Fibroblast of lung (primary cell): Measurements from ENCODE around the gene HMX3. TPM values are rescaled to one million over a fixed set of nuclear protein-coding genes. Genes with fewer than 3 reads are reported as not detected.

Source experiments
- DNase-seq, 2 donors: peaks; one replicate each; pipeline versions ENCODE4 v3.0.0 to v3.0.0-alpha.2; 2010; ENCODE audit warnings: low read depth in 2 of 2
- H2AFZ ChIP-seq: 2 replicates; pipeline ENCODE4 v1.5.1; 2012; ENCODE audit warnings: low read length, control low read depth, inconsistent platforms
- H3K27ac ChIP-seq: 2 replicates; pipeline ENCODE4 v1.5.1; 2011; ENCODE audit warnings: low read length, control low read depth; ENCODE audit not compliant: insufficient read depth
- H3K27me3 ChIP-seq: 2 replicates; pipeline ENCODE4 v1.5.1; 2011; ENCODE audit warnings: mild to moderate bottlenecking, low read length; ENCODE audit not compliant: control insufficient read depth, insufficient read depth
- H3K36me3 ChIP-seq: 2 replicates; pipeline ENCODE4 v1.5.1; 2011; ENCODE audit warnings: low read length; ENCODE audit not compliant: control insufficient read depth, insufficient read depth
- H3K4me1 ChIP-seq: 2 replicates; pipeline ENCODE4 v1.5.1; 2011; ENCODE audit warnings: low read length; ENCODE audit not compliant: control insufficient read depth, insufficient read depth; ENCODE audit errors: extremely low read depth
- H3K4me2 ChIP-seq: 2 replicates; pipeline ENCODE4 v1.5.1; 2011; ENCODE audit warnings: low read length, control low read depth; ENCODE audit not compliant: insufficient read depth; ENCODE audit errors: extremely low read depth
- H3K4me3 ChIP-seq, 4 experiments: fragments of 200-600 bp in 1 of 4; sonication (generic) in 1 of 4; replicated peaks in 1 of 4; 2 replicates each; pipeline ENCODE4 v1.5.1; 2011 to 2016; ENCODE audit warnings: low read length in 4 of 4, low read depth in 3 of 4, mild to moderate bottlenecking in 3 of 4, control low read depth in 2 of 4, inconsistent platforms in 1 of 4, mixed read lengths in 1 of 4; ENCODE audit not compliant: insufficient read depth in 1 of 4; ENCODE audit errors: control extremely low read depth in 1 of 4
- H3K79me2 ChIP-seq: 2 replicates; pipeline ENCODE4 v1.5.1; 2012; ENCODE audit warnings: mild to moderate bottlenecking, low read length, inconsistent platforms; ENCODE audit not compliant: control insufficient read depth, insufficient read depth
- H3K9ac ChIP-seq: 2 replicates; pipeline ENCODE4 v1.5.1; 2011; ENCODE audit warnings: mild to moderate bottlenecking, low read length, control low read depth; ENCODE audit not compliant: insufficient read depth
- H3K9me3 ChIP-seq: 2 replicates; pipeline ENCODE4 v1.5.1; 2012; ENCODE audit warnings: low read depth, low read length; ENCODE audit not compliant: control insufficient read depth, insufficient read depth
- H4K20me1 ChIP-seq: 2 replicates; pipeline ENCODE4 v1.5.1; 2011; ENCODE audit warnings: low read length; ENCODE audit not compliant: control insufficient read depth, insufficient read depth; ENCODE audit errors: extremely low read depth
- CTCF ChIP-seq, 2 donors: IDR thresholded peaks in 1 of 2; conservative IDR thresholded peaks in 1 of 2; 1 replicate in 1 of 2; 2 replicates in 1 of 2; pipeline ENCODE4 v1.5.1; 2011 to 2012; ENCODE audit warnings: low read length in 2 of 2, control low read depth in 1 of 2, inconsistent platforms in 1 of 2, low read depth in 1 of 2, mild to moderate bottlenecking in 1 of 2
- EZH2 ChIP-seq: IDR thresholded peaks from 2 replicates; pipeline ENCODE4 v1.5.1; 2012; ENCODE audit warnings: low read length, control low read depth, mild to moderate bottlenecking; ENCODE audit errors: missing control alignments
- polyA plus RNA-seq, 2 donors: library from polyadenylated mRNA; depleted of rRNA in 1 of 2; stranded (reverse) in 1 of 2; unstranded in 1 of 2; fragments of >200 nt; gene quantifications; 2 replicates each; pipeline ENCODE4 v1.2.1, GENCODE V29; 2011 to 2012; ENCODE audit warnings: missing spikeins in 1 of 2
- total RNA-seq: library from RNA; depleted of rRNA; stranded (reverse); fragments of >200 nt; gene quantifications from 2 replicates; pipeline ENCODE4 v1.2.1, GENCODE V29; 2014

Gene HMX3
- total and polyA plus RNA-seq, 2 donors (not counting 1 experiment from before 2014, with no cell fraction given), result not detected

- no peak overlapping the region for H2AFZ ChIP-seq
- H3K4me2 ChIP-seq, result no peak overlapping the region
- no peaks in the 10 kb centered on the region for H3K79me2 ChIP-seq
- no peaks in the 10 kb centered on the region for H3K4me1 ChIP-seq
- no peaks in the 10 kb centered on the region for H3K27me3 ChIP-seq
- H4K20me1 ChIP-seq, result no peaks in the 10 kb centered on the region
- no peak overlapping the region for H3K9ac ChIP-seq
- no peaks in the 10 kb centered on the region for H3K36me3 ChIP-seq
- H3K4me3 ChIP-seq, result no peak overlapping the region
- no peak for DNase-seq
- no peak for TF ChIP-seq CTCF (conservative IDR thresholded peaks at IDR 0.05 in 1 of 2, IDR thresholded peaks at IDR 0.05 in 1 of 2; ENCODE audit: low read depth in 1 of 2, low read length in 2 of 2)
- no peak for TF ChIP-seq EZH2
- H3K9me3 ChIP-seq, result no peaks in the 10 kb centered on the region
- H3K27ac ChIP-seq, result no peak overlapping the region
Measured at GRCh38 chr10:123087786-123088185, 48.0 kb upstream of the HMX3 start.

GRCh38 chr10:123092635-123093414 lies 42.9 kb upstream of the HMX3 start:
- Histone ChIP-seq H3K27ac (no peak overlapping the region), H3K36me3 (no peaks in the 10 kb centered on the region), H3K79me2 (no peaks in the 10 kb centered on the region), H4K20me1 (no peaks in the 10 kb centered on the region), H3K4me1 (no peaks in the 10 kb centered on the region), H3K9me3 (no peaks in the 10 kb centered on the region), H3K9ac (no peak overlapping the region), H3K27me3 (no peaks in the 10 kb centered on the region), H3K4me3 (no peak overlapping the region), H3K4me2 (no peak overlapping the region), H2AFZ (no peak overlapping the region)
- TF ChIP-seq CTCF (conservative IDR thresholded peaks at IDR 0.05 in 1 of 2, IDR thresholded peaks at IDR 0.05 in 1 of 2; ENCODE audit: low read depth in 1 of 2, low read length in 2 of 2), result no peak
- no peak for TF ChIP-seq EZH2
- DNase-seq, result no peak

GRCh38 chr10:123093489-123093888 lies 42.3 kb upstream of the HMX3 start:
- Histone ChIP-seq H4K20me1 (no peaks in the 10 kb centered on the region), H2AFZ (no peak overlapping the region), H3K9ac (no peak overlapping the region), H3K27ac (no peak overlapping the region), H3K36me3 (no peaks in the 10 kb centered on the region), H3K4me3 (no peak overlapping the region), H3K4me2 (no peak overlapping the region), H3K27me3 (no peaks in the 10 kb centered on the region), H3K4me1 (no peaks in the 10 kb centered on the region), H3K9me3 (no peaks in the 10 kb centered on the region), H3K79me2 (no peaks in the 10 kb centered on the region)
- no peak for TF ChIP-seq CTCF (conservative IDR thresholded peaks at IDR 0.05 in 1 of 2, IDR thresholded peaks at IDR 0.05 in 1 of 2; ENCODE audit: low read depth in 1 of 2, low read length in 2 of 2)
- TF ChIP-seq EZH2, result no peak
- no peak for DNase-seq
